ENCODE measurements around the gene EFCAB5.
"Not testable (repeated sequence)": the region's sequence is repeated elsewhere in the genome, so short reads cannot be mapped to it uniquely, and the experiment has no call there.

EFCAB5 gene

DNA sequence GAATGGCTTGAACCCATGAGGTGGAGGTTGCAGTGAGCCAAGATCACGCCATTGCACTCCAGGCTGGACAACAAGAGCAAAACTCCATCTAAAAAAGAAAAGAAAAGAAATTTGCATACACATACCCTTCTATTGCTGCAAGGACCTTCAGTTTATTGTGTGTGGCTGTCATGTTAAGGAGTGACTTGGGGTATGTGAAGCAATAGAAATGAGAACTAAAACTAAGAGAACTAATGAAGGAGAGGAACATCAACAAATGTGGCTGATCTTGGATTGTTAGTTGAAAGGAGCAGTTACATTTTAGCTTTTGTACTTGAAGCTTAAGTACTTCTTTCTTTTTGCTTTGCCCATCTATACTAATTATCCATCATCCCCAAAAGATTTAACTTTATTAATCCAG, 162.5 kb downstream of the EFCAB5 start:
- DNase-seq = no peak

DNA sequence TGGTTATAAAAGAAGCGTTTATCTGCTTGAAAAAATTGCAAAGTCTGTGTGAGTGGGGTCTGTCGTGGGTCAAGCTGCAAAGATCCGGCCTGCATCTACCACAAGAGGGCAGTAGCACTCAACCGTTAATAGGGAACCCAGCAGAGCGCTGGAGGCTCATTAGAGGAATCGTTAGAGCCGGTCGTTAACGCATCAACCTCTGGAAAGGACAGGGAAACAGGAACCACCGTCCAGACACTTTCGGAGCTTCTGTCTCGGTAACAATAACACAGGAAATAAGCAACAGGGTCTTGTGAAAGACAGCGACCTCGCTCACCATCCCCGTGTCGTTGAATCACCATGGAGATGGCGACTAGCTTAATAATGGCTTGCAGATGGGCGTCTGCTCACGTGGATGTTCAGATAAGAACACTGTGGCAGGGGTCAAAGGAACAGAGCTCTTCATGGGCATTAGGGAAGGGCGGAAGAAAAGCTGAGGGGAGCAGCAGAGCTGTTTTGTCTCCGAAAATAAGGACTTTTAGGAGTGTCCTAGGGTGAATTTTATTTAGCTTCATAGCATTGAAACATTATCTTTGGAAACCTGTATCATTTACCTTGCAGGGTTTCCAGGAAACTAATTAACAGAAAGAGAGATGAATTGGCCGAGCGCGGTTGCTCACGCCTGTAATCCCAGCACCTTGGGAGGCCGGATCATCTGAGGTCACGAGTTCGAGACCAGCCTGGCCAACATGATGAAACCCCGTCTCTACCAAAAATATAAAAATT, 163.3 kb downstream of the EFCAB5 start:
- DNase-seq = peak; percentile 19

DNA sequence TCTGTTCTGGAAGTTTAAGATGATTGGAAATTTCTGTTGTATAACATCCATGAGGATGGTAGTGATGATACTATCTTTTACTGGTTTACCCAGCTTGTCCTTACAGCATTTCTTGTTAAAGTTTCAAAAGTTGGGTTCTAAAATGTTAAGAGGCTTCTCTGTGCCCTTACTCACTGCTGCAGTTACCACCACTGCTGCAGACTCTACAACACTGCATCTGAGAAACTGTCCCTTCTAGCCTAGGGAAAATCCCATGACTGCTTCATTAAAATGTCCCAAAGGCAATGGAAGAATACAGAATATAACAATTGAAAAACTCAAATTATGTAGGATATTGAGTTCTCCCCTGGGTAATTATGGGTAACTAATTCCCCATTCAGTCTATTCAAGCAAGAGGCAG, 171.4 kb downstream of the EFCAB5 start:
- DNase-seq = no peak

DNA sequence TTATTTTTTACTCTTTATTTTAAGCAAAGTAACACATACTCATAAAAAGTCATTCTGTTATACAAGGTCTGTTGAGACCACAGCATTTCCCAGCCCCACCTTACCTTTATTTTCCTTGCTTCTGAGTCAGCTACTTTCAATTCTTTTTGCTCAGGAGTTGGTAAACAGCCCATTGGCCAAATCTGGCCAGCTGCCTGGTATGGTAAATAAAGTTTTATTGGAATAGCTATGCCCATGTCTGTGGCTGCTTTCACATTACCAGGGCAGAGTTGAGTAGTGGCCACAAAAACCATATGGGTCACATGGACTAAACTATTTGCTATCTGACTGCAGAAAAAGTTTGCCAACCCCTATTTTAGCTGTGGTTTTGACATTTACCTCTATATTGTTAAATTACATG, 171.8 kb downstream of the EFCAB5 start:
- DNase-seq = no peak

DNA sequence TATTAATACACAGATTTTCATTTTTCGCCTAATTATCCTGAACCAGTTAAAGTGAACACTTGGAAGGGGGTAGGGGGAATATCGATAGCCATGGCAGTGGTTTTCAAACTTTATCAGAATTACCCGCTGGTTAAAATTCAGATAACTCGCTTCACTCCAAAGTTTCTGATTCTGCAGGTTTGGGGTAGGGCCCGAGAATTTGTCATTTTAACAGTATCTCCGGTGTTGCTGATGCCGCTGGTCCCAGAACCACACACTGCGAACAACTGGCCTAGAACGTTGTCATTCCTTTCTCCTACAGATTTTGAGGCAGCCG, 174.9 kb downstream of the EFCAB5 start:
- no peak for DNase-seq

DNA sequence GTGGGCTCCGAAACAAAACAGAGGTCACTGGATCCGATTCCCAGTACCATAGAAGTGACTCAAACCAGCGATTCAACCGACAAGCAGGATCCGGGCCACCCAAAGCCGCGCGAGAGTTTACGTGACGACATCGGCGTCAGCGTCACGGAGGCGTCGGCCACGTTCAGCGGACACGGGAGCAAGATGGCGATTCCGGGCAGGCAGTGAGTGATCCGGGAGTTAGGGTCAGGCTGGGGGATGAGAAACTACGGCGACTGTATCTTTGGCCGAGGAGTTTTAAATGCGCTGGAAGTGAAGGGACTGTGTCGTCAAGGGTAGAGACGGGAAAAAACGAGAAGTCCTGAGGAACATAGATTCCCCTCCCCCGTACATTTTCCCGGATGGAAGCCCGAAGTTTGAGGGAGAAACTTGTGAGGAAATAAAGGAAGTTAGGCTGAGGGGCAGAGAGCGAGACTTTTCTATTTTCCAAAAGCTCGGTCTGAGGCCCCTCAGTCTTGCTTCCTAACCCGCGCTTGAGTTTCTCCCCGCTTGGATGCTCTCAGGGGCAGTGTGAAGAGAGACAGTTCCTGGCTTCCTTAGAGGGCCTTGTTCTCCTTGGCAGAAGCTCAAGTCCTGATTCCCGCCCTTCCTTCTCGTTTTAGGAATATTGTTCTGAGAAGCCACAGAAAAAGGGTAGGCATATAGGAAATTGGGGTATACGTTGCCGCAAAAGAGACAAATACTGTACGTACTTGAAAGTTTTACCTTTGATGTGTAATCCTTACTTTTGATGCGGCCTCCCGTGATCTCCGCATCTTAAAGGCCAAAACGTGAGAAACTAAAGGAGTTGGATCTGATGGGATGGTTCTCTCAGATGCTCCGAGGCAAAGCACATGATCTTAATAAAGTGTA, 175.5 kb downstream of the EFCAB5 start, which contains the start of gene NSRP1:
Gene NSRP1, plus strand, starts transcription at position 156 of the 891 bp plus-strand sequence. Its CDS starts 28 bp downstream, at position 184.
- peak; percentile 80 for DNase-seq

DNA sequence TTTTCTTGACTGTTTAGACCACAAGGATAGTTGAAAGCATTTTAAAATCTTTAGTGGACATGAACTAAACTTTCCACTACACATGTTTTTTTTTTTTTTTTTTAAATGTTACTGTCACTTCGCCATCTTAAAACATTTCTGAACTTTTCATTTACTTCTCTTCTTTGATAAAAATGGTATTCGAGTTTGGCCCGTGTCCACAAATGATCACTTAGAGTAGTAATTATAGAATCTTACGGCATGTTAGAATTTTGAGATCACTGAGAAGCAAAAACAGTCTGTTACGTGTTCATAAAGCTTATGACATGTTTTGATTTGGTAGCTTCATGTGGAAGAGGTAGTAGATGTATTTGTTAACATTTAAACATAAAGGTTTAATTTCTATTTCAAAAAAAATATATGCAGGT, 176.2 kb downstream of the EFCAB5 start:
- DNase-seq = no peak

DNA sequence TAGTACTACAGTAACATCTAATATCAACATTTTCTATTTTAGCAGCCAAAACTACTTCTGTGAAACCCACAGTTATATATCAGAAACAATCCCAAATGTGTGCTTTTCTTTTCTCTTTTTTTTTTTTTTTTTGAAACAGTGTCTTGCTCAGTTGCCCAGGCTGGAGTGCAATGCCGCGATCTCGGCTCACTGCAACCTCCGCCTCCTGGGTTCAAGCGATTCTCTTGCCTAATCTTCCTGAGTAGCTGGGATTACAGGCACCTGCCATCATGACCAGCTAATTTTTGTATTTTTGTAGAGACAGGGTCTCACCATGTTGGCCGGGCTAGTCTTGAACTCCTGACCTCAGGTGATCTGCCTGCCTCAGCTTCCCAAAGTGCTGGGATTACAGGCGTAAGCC, 177.2 kb downstream of the EFCAB5 start:
- DNase-seq = not testable (repeated sequence)

DNA sequence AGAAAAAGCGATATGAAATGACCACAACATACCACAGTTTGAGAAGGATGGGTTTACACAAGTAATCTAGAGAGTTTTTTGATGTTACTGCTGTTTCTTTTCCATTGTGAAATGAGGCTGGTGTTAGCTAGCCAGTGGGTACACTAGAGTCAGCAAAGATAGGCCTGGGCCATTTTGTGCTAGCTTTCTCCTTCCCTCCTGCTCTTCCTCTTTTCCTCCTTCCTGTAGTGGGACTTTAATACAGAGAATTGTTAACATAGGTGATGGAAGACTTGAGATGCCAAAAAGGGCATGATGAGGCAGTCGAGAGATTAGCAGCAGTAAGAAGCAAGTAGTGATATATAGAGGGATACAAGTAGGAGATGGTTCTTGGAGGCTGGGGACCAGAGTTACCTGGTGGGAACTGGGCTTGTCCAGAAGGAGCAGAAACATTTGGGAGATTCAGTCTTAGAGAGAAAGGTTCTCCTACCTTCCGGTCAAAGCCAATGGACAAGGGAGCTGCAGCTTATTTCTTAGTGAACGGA, 182.9 kb downstream of the EFCAB5 start:
- DNase-seq = no peak

DNA sequence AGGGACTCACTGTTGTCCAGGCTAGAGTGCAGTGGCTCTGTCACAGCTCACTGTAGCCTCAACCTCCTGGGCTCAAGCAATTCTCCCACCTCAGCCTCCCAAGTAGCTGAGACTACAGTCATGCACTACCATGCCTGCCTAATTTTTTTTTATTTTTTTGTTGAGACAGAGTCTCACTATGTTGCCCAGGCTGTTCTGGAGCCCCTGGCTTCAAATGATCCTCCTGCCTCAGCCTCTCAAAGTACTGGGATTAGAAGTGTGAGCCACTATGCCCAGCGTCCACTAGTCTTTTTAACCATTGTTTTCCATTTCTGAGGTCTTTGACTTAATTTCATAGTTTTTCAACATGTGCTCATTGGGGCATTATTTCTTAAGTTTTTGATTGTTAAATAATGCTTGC, 188.7 kb downstream of the EFCAB5 start:
- DNase-seq = no peak

DNA sequence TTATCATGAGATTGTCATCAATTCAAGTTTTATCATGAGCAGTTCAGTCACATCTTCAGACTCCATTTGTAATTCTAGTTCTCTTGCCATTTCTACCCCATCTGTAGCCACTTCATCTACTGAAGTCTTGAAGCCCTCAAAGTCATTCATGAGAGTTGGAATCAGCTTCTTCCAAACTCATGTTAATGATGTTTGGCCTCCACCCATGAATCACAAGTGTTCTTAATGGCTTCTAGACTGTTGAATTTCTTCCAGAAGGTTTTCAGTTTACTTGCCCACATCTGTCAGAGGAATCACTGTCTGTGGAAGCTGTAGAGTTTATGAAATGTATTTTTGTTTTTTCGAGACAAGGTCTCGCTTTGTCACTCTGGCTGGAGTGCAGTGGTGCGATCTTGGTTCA, 191.2 kb downstream of the EFCAB5 start:
- DNase-seq = no peak

DNA sequence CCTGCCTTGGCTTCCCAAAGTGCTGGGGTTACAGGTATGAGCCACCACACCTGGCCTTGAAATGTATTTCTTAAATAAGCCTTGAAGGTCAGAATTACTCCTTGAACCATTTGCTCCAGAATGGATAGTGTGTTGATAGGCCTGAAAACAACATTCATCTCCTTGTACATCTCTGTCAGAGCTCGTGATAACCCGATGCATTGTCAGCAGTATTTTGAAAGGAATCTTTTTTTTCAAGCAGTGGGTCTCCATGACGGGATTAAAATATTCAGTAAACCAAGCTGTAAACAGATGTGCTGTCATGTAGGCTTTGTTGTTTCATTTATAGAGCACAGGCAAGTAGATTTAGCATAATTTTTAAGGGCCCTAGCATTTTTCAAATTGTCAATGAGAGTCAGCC, 191.8 kb downstream of the EFCAB5 start:
- no peak for DNase-seq

DNA sequence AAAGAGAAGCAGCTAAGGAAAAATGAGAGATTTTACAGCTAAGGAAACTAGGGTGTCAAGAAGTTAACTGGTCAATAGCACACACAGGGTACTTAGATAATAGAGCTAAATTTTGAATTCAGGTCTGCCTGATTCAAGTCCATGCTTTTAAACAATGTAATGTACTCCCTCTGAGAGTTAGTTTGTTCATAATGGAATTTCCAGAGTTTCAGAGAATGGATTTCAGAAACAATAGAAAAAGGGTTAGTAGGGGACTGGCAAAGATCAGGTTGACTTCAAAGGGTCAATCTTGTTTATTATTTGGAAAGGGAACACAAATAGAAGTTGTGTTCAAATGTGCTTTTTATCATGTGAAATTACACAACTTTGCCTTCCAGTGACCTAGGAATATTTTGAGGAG, 193.1 kb downstream of the EFCAB5 start:
- DNase-seq = no peak

DNA sequence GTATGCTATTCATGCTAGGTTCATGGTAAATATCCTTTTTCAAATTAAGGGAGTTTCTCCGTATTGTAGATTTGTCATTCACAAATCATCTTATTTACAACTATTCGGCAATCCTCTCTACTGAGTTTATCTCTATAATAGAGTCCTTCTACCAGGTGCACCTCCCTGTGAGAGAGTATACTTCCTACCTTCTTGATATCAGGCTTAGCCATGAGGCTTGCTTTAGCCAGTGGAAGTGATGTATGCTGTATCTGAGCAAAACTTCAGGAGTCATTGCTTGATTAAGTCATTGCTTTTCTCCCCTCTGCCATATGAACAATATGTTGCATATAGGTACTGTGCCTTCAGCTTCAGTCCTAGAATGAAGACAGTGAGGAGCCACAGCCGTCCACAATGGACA, 195.7 kb downstream of the EFCAB5 start:
- no peak for DNase-seq

DNA sequence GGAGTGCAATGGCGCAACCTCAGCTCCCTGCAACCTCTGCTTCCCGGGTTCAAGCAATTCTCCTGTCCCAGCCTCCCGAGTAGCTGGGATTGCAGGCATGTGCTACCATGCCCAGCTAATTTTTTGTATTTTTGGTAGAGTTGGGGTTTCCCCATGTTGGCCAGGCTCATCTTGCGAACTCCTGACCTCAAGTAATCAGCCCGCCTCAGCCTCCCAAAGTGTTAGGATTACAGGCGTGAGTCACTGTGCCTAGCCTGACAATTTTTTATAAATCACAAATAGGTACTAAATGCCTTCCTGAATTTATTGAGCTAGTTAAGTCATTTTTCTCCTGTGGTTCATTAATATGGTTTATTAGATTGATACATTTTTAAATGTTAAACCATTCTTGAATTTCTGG, 206.4 kb downstream of the EFCAB5 start:
- DNase-seq = not testable (repeated sequence)

DNA sequence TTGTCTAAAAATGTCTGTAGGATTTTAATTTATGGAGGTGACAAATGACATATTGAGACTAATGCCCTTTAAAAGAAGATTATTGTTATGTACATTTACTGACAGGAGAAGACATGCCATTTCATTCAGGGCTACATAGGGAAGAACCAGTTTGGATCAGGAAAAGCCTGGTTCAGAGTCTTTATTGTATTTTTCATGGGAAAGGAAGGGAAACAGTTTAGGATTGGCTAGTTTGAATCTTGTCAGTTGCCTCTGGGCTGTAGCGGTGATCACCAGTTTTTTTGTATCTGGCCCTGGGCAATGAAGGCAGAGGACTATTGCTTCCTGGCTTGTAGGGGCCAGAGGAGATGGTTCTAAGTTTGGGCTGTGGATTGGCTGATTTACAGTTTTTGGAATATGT, 206.9 kb downstream of the EFCAB5 start:
- no peak for DNase-seq

DNA sequence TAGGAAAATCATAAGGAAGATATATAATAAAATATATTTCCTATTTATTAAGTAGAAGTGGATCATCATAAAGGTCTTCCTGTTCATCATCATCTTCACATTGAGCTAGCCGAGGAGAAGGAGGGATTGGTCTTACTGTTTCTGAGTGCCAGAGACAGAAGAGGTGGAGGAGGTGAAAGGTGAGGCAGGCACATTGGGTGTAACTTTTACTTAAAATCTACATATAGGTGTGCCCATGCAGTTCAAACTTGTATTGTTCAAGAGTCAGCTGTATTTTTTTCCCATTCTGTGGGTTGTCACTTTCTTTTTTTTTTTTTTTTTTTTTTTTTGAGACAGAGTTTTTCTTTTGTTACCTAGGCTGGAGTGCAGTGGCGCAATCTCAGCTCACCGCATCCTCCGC, 210.0 kb downstream of the EFCAB5 start:
- no peak for DNase-seq

DNA sequence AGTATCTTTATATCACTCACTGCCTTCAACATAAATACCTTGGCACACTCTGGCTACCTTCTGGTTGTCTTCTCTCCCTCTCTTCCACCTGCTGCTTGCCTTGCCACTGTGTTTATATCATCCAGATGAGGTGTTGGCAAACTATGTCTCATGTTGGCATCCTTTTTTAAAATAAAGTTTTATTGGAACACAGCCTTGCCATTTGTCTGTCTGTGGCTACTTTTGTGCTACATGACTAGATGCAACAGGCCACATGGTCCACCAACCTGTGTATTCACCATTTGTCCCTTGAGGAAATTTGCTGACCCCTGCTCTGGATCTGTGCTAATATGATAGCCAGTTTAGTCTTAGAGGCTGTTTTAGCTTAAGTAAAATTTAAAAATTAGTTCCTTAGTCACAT, 212.0 kb downstream of the EFCAB5 start:
- DNase-seq = no peak

DNA sequence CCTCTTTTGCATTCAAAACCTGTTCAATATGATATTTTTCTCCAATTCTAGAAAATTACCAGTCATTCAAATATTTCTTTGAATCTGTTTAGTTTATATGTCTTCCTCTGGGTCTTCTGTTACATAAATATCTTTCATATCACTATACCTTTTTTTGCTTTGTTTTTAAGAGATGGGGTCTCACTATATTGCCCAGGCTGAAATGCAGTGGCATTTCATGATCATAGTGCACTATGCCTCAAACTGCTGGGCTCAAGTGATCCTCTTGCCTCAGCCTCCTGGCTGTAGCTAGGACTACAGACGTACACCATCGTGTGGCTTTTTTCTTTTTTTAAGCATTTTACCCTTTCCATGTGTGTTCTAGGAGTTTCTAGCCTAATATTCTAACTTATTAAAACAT, 214.0 kb downstream of the EFCAB5 start:
- no peak for DNase-seq
